ENCODE results near the gene OPHN1. TPM values are rescaled to one million over a fixed set of nuclear protein-coding genes. Genes with fewer than 3 reads are reported as not detected.

OPHN1 gene
- total and polyA plus RNA-seq, 12 donors: 1.2 to 9.1 (median 5.2) TPM

- H3K27ac ChIP-seq: no peak overlapping the region
- no peaks in the 10 kb centered on the region for H3K36me3 ChIP-seq (replicated peaks in 1 of 2)
- no peak for TF ChIP-seq POLR2A (IDR thresholded peaks at IDR 0.05)
- no peak for TF ChIP-seq CTCF (IDR thresholded peaks at IDR 0.05)
- H3K9me3 ChIP-seq (replicated peaks in 1 of 3): no peaks in the 10 kb centered on the region
- 54 to 91% (median 77%) methylated on average over 2 of the region's 2 CpGs for WGBS, 4 donors
- H3K4me3 ChIP-seq: no peak overlapping the region
- DNase-seq: no peak
- H3K27me3 ChIP-seq: no peaks in the 10 kb centered on the region
- intact Hi-C loops (cut with DNase I): no loop called here
- H3K4me1 ChIP-seq (replicated peaks in 1 of 2): peaks cover 0 to 5% of the 10 kb centered on the region in 2 donors
These were observed 242.5 kb downstream of the OPHN1 start for GRCh38 chrX:68190799-68191198.

GRCh38 chrX:68186552-68187262 is 246.6 kb downstream of the OPHN1 start:
- no peak for TF ChIP-seq CTCF (IDR thresholded peaks at IDR 0.05)
- no peak for TF ChIP-seq POLR2A (IDR thresholded peaks at IDR 0.05)

GRCh38 chrX:68185161-68185560 is 248.1 kb downstream of the OPHN1 start:
- WGBS, 4 donors: 52 to 90% (median 63%) methylated on average over 1 of the region's 1 CpG

More at GRCh38 chrX:68186552-68187262, 246.6 kb downstream of the OPHN1 start:
- Histone ChIP-seq H3K4me3 (no peak overlapping the region), H3K27ac (no peak overlapping the region), H3K4me1 (replicated peaks in 1 of 2) (peaks cover 0 to 5% of the 10 kb centered on the region in 2 donors), H3K9me3 (replicated peaks in 1 of 3) (no peaks in the 10 kb centered on the region), H3K27me3 (no peaks in the 10 kb centered on the region), H3K36me3 (replicated peaks in 1 of 2) (no peaks in the 10 kb centered on the region)
- no peak for DNase-seq
- intact Hi-C loops (cut with DNase I): no loop called here
- 23 to 36% (median 25%) methylated on average over 2 of the region's 2 CpGs for WGBS, 4 donors

More at GRCh38 chrX:68185161-68185560, 248.1 kb downstream of the OPHN1 start:
- peaks cover 0 to 5% of the 10 kb centered on the region in 2 donors for H3K4me1 ChIP-seq (replicated peaks in 1 of 2)
- no peaks in the 10 kb centered on the region for H3K36me3 ChIP-seq (replicated peaks in 1 of 2)
- no peak for DNase-seq
- no peak for TF ChIP-seq POLR2A (IDR thresholded peaks at IDR 0.05)
- no peak for TF ChIP-seq CTCF (IDR thresholded peaks at IDR 0.05)
- no peaks in the 10 kb centered on the region for H3K9me3 ChIP-seq (replicated peaks in 1 of 3)
- no peaks in the 10 kb centered on the region for H3K27me3 ChIP-seq
- H3K27ac ChIP-seq: no peak overlapping the region
- H3K4me3 ChIP-seq: no peak overlapping the region
- intact Hi-C loops (cut with DNase I): no loop called here

Measured in adrenal gland (tissue), 12 donors.